ENCODE data around the gene MYL5.

DNA sequence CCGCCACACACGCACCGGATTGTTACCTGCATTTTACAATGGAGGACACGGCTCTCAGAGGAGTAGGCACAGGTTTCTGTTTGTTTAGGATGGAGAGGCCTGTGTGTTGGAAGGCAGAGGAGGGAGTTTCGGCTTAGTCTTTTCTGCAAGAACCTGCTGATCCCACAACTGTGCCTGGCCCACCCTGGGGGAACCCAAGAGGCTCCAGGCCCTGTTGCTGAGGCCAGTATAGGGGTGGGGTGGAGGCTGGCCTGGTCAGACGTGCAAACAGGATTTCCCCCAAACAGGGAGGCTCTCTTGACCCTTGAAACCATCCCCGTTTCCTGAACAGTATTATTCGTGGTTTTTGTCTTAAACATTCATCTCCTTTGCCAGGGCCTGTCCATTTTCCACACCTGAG, 15.4 kb downstream of the MYL5 start:
- TF ChIP-seq, protein P1, sequence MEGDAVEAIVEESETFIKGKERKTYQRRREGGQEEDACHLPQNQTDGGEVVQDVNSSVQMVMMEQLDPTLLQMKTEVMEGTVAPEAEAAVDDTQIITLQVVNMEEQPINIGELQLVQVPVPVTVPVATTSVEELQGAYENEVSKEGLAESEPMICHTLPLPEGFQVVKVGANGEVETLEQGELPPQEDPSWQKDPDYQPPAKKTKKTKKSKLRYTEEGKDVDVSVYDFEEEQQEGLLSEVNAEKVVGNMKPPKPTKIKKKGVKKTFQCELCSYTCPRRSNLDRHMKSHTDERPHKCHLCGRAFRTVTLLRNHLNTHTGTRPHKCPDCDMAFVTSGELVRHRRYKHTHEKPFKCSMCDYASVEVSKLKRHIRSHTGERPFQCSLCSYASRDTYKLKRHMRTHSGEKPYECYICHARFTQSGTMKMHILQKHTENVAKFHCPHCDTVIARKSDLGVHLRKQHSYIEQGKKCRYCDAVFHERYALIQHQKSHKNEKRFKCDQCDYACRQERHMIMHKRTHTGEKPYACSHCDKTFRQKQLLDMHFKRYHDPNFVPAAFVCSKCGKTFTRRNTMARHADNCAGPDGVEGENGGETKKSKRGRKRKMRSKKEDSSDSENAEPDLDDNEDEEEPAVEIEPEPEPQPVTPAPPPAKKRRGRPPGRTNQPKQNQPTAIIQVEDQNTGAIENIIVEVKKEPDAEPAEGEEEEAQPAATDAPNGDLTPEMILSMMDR (IDR thresholded peaks at IDR 0.05; ENCODE audit: low read depth, low read length, missing input control): no peak
- no peak for TF ChIP-seq TAF1 (conservative IDR thresholded peaks at IDR 0.05)

Data from liver (tissue), 3 donors.